ENCODE measurements around the gene KLHDC4. TPM values are rescaled to one million over a fixed set of nuclear protein-coding genes. Genes with fewer than 3 reads are reported as not detected.

The KLHDC4 gene
- total and polyA plus RNA-seq, 9 of the 15 experiments (the other 6 are each of a cell fraction or from before 2014, with no cell fraction given) = 1.3 to 68.1 (median 32.8) TPM

- TF ChIP-seq ZNF174 (CRISPR knock-in tag; IDR thresholded peaks at IDR 0.05) (no peak), ZFP1 (CRISPR knock-in tag; IDR thresholded peaks at IDR 0.05) (no peak), FOXK1 (CRISPR knock-in tag; IDR thresholded peaks at IDR 0.05; ENCODE audit: borderline replicate concordance) (no peak), MTF1 (CRISPR knock-in tag; IDR thresholded peaks at IDR 0.05; ENCODE audit: borderline replicate concordance) (no peak), MAFF (IDR thresholded peaks at IDR 0.05; ENCODE audit: low read length) (no peak), TGIF2 (CRISPR knock-in tag; IDR thresholded peaks at IDR 0.05) (no peak), CBX1 (IDR thresholded peaks at IDR 0.05; ENCODE audit: low read depth) (no peak), SRSF3 (IDR thresholded peaks at IDR 0.05; ENCODE audit: insufficient read depth, low read length) (no peak), UBTF (IDR thresholded peaks at IDR 0.05; ENCODE audit: borderline replicate concordance in 1 of 2, low read depth in 2 of 2, low read length in 2 of 2) (0 out of 4 replicates have a peak, but pooled peaks of 1 of the 2 experiments have one; percentile 31), KLF10 (CRISPR knock-in tag; IDR thresholded peaks at IDR 0.05) (no peak), C11orf30 (IDR thresholded peaks at IDR 0.05; ENCODE audit: low read depth) (no peak), FOXP4 (CRISPR knock-in tag; IDR thresholded peaks at IDR 0.05; ENCODE audit: borderline replicate concordance) (no peak), ZC3H4 (CRISPR knock-in tag; IDR thresholded peaks at IDR 0.05; ENCODE audit: borderline replicate concordance) (no peak), SMAD1 (IDR thresholded peaks at IDR 0.05; ENCODE audit: low read depth, low read length, partially characterized antibody) (no peak), ETS2 (tag; IDR thresholded peaks at IDR 0.05; ENCODE audit: borderline replicate concordance, poor library complexity, severe bottlenecking) (no peak), POLR2AphosphoS5 (IDR thresholded peaks at IDR 0.05; ENCODE audit: control insufficient read depth, insufficient read depth, low read depth, low read length) (peak; percentile 87), ZNF316 (IDR thresholded peaks at IDR 0.05) (no peak), CC2D1A (IDR thresholded peaks at IDR 0.05) (no peak; the same call in 1 of the 2 replicates), MLX (CRISPR knock-in tag; conservative IDR thresholded peaks at IDR 0.05) (no peak), SRSF1 (IDR thresholded peaks at IDR 0.05; ENCODE audit: low read depth, low read length) (no peak), MYC (IDR thresholded peaks at IDR 0.05; ENCODE audit: low read depth, low read length) (peak; percentile 89), MYC (CRISPR knock-in tag; IDR thresholded peaks at IDR 0.05; ENCODE audit: borderline replicate concordance, low read depth) (no peak), RFX7 (CRISPR knock-in tag; IDR thresholded peaks at IDR 0.05) (no peak), SMARCA5 (IDR thresholded peaks at IDR 0.05) (no peak)
Observed at GRCh38 chr16:87721622-87722585, 43.9 kb downstream of the KLHDC4 start (continued).
